Mesothelial cell of epicardium (in vitro differentiated cells): Measurements from ENCODE around the gene FRY. TPM values are rescaled to one million over a fixed set of nuclear protein-coding genes. Genes with fewer than 3 reads are reported as not detected.
A peak's percentile ranks its signal among the peaks of the same experiment; 100 is the strongest.

Source experiments
- DNase-seq, 2 experiments: peaks; one replicate each; pipeline ENCODE4 v3.0.0; 2021; ENCODE audit warnings: low spot score in 2 of 2; ENCODE audit not compliant: unreplicated experiment in 2 of 2
- H3K27ac Mint-ChIP-seq: 2 replicates; pipeline ENCODE4 v1.8.0; 2021; ENCODE audit warnings: mixed read lengths
- H3K27me3 Mint-ChIP-seq: 2 replicates; pipeline ENCODE4 v1.8.0; 2021; ENCODE audit warnings: low read depth, mixed read lengths
- H3K36me3 Mint-ChIP-seq: 2 replicates; pipeline ENCODE4 v1.8.0; 2021; ENCODE audit warnings: mixed read lengths
- H3K4me1 Mint-ChIP-seq: 2 replicates; pipeline ENCODE4 v1.8.0; 2021; ENCODE audit warnings: mixed read lengths
- H3K4me3 Mint-ChIP-seq: 2 replicates; pipeline ENCODE4 v1.8.0; 2021; ENCODE audit warnings: mild to moderate bottlenecking, moderate library complexity, mixed read lengths
- H3K9me3 Mint-ChIP-seq: 2 replicates; pipeline ENCODE4 v1.8.0; 2021; ENCODE audit warnings: mixed read lengths
- CTCF ChIP-seq: fragments of 200-600 bp; sonication (generic); IDR thresholded peaks from one replicate; pipeline ENCODE4 v1.5.0; 2021; ENCODE audit warnings: antibody characterized with exemption; ENCODE audit not compliant: unreplicated experiment
- total RNA-seq: library from RNA; stranded (reverse); gene quantifications from 3 replicates; pipeline ENCODE4 v1.2.1, GENCODE V29; 2021

Gene FRY
- total RNA-seq, 1 donor from 2014 or later = 18.1 TPM

- no peak for DNase-seq
- Mint-ChIP-seq H3K4me1 (peaks cover 32% of the 10 kb centered on the region), H3K9me3 (no peaks in the 10 kb centered on the region), H3K36me3 (peaks cover 7% of the 10 kb centered on the region), H3K27ac (peak overlapping the region; percentile 61), H3K27me3 (no peaks in the 10 kb centered on the region), H3K4me3 (no peak overlapping the region)
- TF ChIP-seq CTCF = no peak
Measured at GRCh38 chr13:32178763-32179162, 147.2 kb downstream of the FRY start.

DNA sequence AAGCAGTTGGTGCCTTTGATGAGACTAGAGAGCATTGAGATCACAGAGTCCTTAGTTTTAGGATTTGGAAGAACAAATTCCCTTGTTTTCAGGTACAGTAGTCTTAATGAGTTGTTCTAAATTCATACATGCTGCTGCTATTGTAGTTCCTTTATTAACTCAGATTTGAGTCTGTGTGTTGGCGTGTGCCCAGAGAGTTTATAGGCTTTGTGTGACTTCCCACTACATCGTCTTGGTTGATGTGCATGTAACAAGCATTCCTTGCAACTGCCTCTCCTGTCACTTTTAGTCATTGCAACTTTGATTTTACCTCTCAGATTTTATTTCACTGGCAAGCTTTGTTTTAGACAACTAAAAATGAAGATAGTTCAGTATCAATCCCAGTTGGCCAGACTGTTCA lies 148.1 kb downstream of the FRY start:
- no peaks in the 10 kb centered on the region for H3K27me3 Mint-ChIP-seq
- H3K36me3 Mint-ChIP-seq = peaks cover 8% of the 10 kb centered on the region

GRCh38 chr13:32187651-32188050 lies 156.1 kb downstream of the FRY start:
- Mint-ChIP-seq H3K27me3 (no peaks in the 10 kb centered on the region), H3K4me1 (no peaks in the 10 kb centered on the region), H3K27ac (no peak overlapping the region), H3K9me3 (peaks cover 7% of the 10 kb centered on the region), H3K4me3 (no peak overlapping the region), H3K36me3 (peaks cover 24% of the 10 kb centered on the region)
- no peak for TF ChIP-seq CTCF
- DNase-seq = no peak

More for the DNA sequence above, 148.1 kb downstream of the FRY start:
- Mint-ChIP-seq H3K9me3 (no peaks in the 10 kb centered on the region), H3K27ac (no peak overlapping the region), H3K4me3 (no peak overlapping the region), H3K4me1 (peaks cover 32% of the 10 kb centered on the region)
- no peak for TF ChIP-seq CTCF
- no peak for DNase-seq

DNA sequence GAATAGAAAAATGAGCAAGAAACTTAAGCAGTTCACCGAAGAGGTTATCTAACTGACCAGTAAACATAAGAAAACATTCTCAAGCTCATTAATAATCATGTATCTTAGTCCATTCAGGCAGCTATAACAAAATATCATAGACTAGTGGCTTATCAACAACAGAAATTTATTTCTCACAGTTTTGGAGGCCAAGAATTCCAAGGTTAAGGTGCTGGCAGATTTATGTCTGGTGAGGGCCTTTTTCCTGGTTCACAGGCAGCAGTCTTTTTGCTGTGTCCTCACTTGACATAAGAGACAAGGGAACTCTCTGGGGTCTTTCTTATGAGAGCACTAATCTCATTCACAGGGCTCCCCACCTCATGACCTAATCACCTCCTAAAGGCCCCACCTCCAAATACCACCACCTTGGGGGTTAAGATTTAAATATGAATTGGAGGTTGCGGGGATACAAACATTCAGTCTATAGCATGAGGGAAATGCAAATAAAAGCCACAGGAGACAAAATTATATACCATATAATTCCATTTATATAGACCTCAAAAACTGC lies 160.0 kb downstream of the FRY start:
- H3K27me3 Mint-ChIP-seq = no peaks in the 10 kb centered on the region
- H3K36me3 Mint-ChIP-seq = peaks cover 12% of the 10 kb centered on the region

GRCh38 chr13:32195713-32196112 lies 164.1 kb downstream of the FRY start:
- DNase-seq = no peak
- Mint-ChIP-seq H3K9me3 (no peaks in the 10 kb centered on the region), H3K36me3 (no peaks in the 10 kb centered on the region), H3K27me3 (no peaks in the 10 kb centered on the region), H3K27ac (peak overlapping the region; percentile 30), H3K4me1 (peaks cover 21% of the 10 kb centered on the region), H3K4me3 (no peak overlapping the region)
- TF ChIP-seq CTCF = no peak

More for the DNA sequence above, 160.0 kb downstream of the FRY start:
- no peak for TF ChIP-seq CTCF
- DNase-seq = no peak
- H3K9me3 Mint-ChIP-seq = peaks cover 7% of the 10 kb centered on the region
- H3K4me1 Mint-ChIP-seq = peaks cover 11% of the 10 kb centered on the region
- no peak overlapping the region for H3K27ac Mint-ChIP-seq
- no peak overlapping the region for H3K4me3 Mint-ChIP-seq

- Mint-ChIP-seq H3K36me3 (no peaks in the 10 kb centered on the region), H3K4me1 (peaks cover 26% of the 10 kb centered on the region), H3K27ac (no peak overlapping the region), H3K4me3 (no peak overlapping the region), H3K9me3 (no peaks in the 10 kb centered on the region), H3K27me3 (no peaks in the 10 kb centered on the region)
- DNase-seq = no peak
- no peak for TF ChIP-seq CTCF
Measured at GRCh38 chr13:32199168-32199567, 167.6 kb downstream of the FRY start.
